RKO (cell line): ENCODE results near the gene DRD4.
"Not testable (repeated sequence)": the region's sequence is repeated elsewhere in the genome, so short reads cannot be mapped to it uniquely, and the experiment has no call there.

Experiments used
- DNase-seq: peaks from one replicate; pipeline ENCODE4 v3.0.0-alpha.2; 2016; ENCODE audit warnings: low spot score

The DRD4 gene

DNA sequence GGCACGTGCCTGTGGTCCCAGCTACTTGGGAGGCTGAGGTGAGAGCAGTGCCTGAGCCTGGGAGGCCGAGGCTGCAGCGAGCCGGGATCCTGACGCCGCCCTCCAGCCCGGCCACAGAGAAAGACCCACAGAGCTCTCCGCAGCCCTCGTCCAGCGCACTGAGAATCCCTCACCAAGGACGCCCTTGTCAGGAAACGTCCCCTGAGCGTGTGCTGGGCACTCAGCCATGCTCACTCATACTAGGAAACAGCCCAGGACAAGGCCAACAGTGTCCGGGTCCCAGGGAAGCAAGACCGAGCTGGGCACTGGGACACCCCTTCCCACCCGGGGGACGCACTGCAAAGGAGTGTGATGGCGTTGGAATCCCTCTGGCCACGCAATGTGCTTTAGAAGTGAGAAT lies 43.4 kb downstream of the DRD4 start:
- DNase-seq, result no peak

DNA sequence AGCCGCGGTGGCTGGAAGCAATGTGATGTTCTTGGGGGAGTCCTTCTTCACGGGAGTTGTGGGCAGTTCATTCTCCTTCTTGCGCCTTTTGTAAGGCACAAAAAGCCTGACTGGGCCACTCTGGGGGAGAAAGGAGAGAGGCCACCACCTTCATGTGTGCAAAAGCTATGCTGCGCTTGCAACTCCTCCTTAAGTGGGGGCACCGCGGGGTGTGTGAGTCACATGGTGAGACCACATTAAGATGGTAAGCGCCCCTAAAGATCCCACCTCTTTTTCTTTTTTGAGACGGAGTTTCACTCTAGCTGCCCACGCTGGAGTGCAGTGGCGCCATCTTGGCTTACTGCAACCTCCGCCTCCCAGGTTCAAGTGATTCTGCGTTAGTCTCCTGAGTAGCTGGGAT lies 43.9 kb downstream of the DRD4 start:
- DNase-seq, result no peak

GRCh38 chr11:686451-687243 lies 49.6 kb downstream of the DRD4 start:
- no peak for DNase-seq

GRCh38 chr11:687751-688150 lies 50.7 kb downstream of the DRD4 start:
- DNase-seq, result no peak

DNA sequence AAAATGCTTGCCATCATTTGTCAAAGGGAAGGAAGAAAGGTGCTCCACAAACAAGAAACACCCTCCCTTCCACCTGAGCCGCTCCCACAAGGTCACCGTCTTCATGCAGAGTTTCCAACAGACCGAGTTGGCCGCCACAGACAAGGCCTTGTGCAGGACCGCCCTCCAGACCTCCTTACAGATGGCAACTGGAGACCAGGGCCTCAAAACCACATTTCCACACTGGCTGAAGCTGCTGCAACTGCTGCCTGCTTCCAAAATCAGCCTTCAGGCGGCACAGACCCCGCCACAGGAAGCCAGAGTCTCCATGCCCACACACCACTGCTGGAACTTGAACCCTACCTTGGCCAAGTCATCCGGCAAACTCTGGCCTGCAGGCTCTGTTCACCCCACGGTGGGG lies 51.6 kb downstream of the DRD4 start:
- DNase-seq, result no peak

- no peak for DNase-seq
Observed at GRCh38 chr11:689625-690024, 52.6 kb downstream of the DRD4 start.

DNA sequence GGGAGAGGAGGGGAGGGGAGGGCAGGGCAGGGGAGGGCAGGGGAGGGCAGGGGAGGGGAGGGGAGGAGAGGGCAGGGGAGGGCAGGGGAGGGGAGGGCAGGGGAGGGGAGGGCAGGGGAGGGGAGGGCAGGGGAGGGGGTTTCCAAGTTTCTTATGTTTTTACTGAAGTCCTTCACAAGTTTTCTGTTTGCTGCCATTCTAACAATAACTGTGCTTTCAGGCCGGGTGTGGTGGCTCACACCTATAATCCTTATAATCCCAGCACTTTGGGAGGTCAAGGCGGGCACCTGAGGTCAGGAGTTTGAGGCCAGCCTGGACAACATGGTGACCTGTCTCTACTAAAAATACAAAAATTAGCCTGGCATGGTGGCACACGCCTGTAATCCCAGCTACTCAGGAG lies 53.2 kb downstream of the DRD4 start:
- DNase-seq, result not testable (repeated sequence)
